Adipocyte (in vitro differentiated cells): ENCODE measurements around the gene LPAR1.
A peak's percentile ranks its signal among the peaks of the same experiment; 100 is the strongest.

Experiments
- DNase-seq: peaks from one replicate; pipeline ENCODE4 v3.0.0-alpha.2; 2015; ENCODE audit warnings: low read depth
- H3K27me3 ChIP-seq: replicated peaks from 2 replicates; pipeline ENCODE4 v1.7.0; 2013; ENCODE audit warnings: mild to moderate bottlenecking, low read length, moderate library complexity; ENCODE audit not compliant: control insufficient read depth, insufficient read depth
- H3K36me3 ChIP-seq: 2 replicates; pipeline ENCODE4 v1.7.0; 2013; ENCODE audit warnings: low read length, mild to moderate bottlenecking, moderate library complexity; ENCODE audit not compliant: control insufficient read depth, insufficient read depth, severe bottlenecking
- H3K4me1 ChIP-seq: 2 replicates; pipeline ENCODE4 v1.7.0; 2013; ENCODE audit warnings: mild to moderate bottlenecking, low read length, moderate library complexity; ENCODE audit not compliant: control insufficient read depth, insufficient read depth
- H3K4me3 ChIP-seq: 2 replicates; pipeline ENCODE4 v1.7.0; 2013; ENCODE audit warnings: mild to moderate bottlenecking, low read length, moderate library complexity
- H3K9ac ChIP-seq: 2 replicates; pipeline ENCODE4 v1.7.0; 2013; ENCODE audit warnings: mild to moderate bottlenecking, low read length, moderate library complexity
- H3K9me3 ChIP-seq: 2 replicates; pipeline ENCODE4 v1.7.0; 2013; ENCODE audit warnings: mild to moderate bottlenecking, low read length, moderate library complexity; ENCODE audit not compliant: control insufficient read depth

Gene LPAR1

DNA sequence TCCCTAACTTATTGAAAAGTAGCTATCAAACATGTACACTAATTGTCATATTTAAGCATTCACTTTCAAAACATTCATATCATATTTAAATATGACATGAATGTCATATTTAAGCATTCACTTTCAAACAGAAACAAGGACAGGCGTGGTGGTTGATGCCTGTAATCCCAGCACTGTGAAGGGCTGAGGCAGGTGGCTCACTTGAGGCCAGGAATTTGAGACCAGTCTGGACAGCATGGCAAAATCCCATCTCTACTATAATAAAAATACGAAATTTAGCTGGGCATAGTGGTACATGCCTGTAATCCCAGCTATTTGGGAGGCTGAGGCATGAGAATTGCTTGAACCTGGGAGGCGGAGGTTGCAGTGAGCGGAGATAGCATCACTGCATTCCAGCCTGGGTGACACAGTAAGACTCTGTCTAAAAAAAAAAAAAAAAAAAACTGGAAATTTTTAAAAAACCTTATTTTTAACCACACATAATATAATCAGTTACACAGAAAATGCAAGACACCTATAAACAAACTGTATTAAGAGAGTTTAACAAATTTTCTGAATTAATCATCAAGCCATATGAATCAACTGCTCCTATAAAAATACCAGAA is 88.1 kb downstream of the LPAR1 start:
- DNase-seq: peak; percentile 34
- no peaks in the 10 kb centered on the region for H3K9me3 ChIP-seq
- peaks cover 19% of the 10 kb centered on the region for H3K36me3 ChIP-seq
- no peaks in the 10 kb centered on the region for H3K27me3 ChIP-seq
- H3K4me1 ChIP-seq: peaks cover 39% of the 10 kb centered on the region
- no peak overlapping the region for H3K4me3 ChIP-seq
- no peak overlapping the region for H3K9ac ChIP-seq

DNA sequence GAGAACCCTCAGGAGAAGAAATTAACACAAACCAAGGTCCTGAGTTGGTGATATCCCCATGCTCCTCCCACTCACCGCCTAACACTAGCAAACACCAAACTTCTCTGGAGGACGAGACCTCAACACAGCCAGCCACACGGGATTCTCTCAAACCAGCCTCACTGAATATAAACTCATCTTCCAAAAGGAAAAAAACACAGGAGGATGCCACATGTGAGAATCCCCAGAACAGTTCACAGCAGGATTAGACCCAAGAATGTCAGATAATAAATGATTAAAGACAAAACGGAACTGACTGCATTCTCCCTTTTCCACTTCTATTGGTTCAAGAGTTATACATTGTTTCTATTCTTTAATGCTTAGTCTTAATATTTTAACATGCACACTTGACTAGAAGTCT is 89.2 kb downstream of the LPAR1 start:
- Histone ChIP-seq H3K9ac (no peak overlapping the region), H3K36me3 (peaks cover 9% of the 10 kb centered on the region), H3K4me1 (peaks cover 39% of the 10 kb centered on the region), H3K27me3 (no peaks in the 10 kb centered on the region), H3K9me3 (no peaks in the 10 kb centered on the region), H3K4me3 (peak overlapping the region; percentile 10)
- DNase-seq: no peak

DNA sequence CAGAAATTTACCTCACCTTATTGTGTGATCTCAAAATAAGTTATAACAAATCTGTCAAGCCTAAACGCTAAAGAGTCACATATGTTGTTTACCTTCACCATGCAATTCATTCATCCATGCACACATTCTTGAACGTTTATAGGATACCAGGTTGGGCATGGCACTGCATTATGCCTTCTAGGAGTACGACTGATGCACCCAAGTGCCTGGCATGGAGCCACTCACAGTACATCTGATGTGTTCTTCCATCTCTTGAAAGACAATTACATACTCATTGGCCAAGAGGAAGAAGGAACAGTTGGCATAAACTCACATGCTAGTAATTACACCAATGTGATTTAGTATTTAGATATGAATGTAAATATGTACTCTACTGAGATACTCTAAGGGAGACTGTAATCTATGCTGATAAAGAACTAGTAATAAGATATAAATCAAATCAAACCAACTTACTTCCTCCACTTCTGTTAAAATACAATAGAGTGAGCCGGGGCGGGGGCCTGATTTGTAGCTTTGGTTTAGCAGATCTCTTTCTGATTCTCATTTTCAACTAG is 90.7 kb downstream of the LPAR1 start:
- Histone ChIP-seq H3K27me3 (no peaks in the 10 kb centered on the region), H3K9ac (no peak overlapping the region), H3K4me3 (no peak overlapping the region), H3K4me1 (peaks cover 40% of the 10 kb centered on the region), H3K36me3 (peaks cover 4% of the 10 kb centered on the region), H3K9me3 (no peaks in the 10 kb centered on the region)
- DNase-seq: no peak

DNA sequence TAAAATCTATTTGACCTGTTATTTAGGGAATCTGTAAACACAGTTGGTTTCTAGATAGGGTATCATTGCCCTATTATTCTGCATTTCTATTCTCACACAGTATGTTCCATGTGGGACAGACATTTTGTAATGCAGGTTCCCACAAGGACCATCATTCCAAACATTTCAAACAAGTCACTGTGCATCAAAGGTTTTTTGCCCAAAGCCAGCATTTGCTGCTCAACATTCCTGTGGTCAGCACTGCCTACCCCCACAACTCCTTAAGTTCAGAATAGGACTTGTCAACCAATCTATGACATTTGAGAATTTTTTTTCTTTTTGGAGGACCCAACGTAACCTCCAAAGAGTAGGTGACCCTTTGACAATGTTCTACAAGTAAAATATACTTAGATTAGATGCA is 95.7 kb downstream of the LPAR1 start:
- H3K9ac ChIP-seq: no peak overlapping the region
- DNase-seq: peak; percentile 73
- H3K9me3 ChIP-seq: no peaks in the 10 kb centered on the region

GRCh38 chr9:110940951-110941557 is 97.2 kb downstream of the LPAR1 start:
- no peak overlapping the region for H3K9ac ChIP-seq
- DNase-seq: no peak
- H3K4me3 ChIP-seq: peak overlapping the region; percentile 11
- peaks cover 63% of the 10 kb centered on the region for H3K4me1 ChIP-seq
- H3K36me3 ChIP-seq: peaks cover 37% of the 10 kb centered on the region
- no peaks in the 10 kb centered on the region for H3K27me3 ChIP-seq
- no peaks in the 10 kb centered on the region for H3K9me3 ChIP-seq

More for the DNA sequence above, 95.7 kb downstream of the LPAR1 start:
- Histone ChIP-seq H3K36me3 (peaks cover 41% of the 10 kb centered on the region), H3K4me3 (no peak overlapping the region), H3K4me1 (peaks cover 49% of the 10 kb centered on the region), H3K27me3 (no peaks in the 10 kb centered on the region)

GRCh38 chr9:110939573-110939972 is 98.7 kb downstream of the LPAR1 start:
- Histone ChIP-seq H3K4me3 (peak overlapping the region; percentile 10), H3K9me3 (no peaks in the 10 kb centered on the region), H3K27me3 (no peaks in the 10 kb centered on the region), H3K9ac (no peak overlapping the region), H3K36me3 (peaks cover 37% of the 10 kb centered on the region), H3K4me1 (peaks cover 71% of the 10 kb centered on the region)
- no peak for DNase-seq

- Histone ChIP-seq H3K27me3 (no peaks in the 10 kb centered on the region), H3K4me1 (peaks cover 71% of the 10 kb centered on the region), H3K9me3 (no peaks in the 10 kb centered on the region), H3K36me3 (peaks cover 37% of the 10 kb centered on the region), H3K4me3 (no peak overlapping the region), H3K9ac (no peak overlapping the region)
- DNase-seq: no peak
These were observed 99.2 kb downstream of the LPAR1 start for GRCh38 chr9:110939047-110939446.

GRCh38 chr9:110938242-110938641 is 100.0 kb downstream of the LPAR1 start:
- Histone ChIP-seq H3K9me3 (no peaks in the 10 kb centered on the region), H3K4me3 (no peak overlapping the region), H3K4me1 (peaks cover 76% of the 10 kb centered on the region), H3K9ac (peak overlapping the region; percentile 62), H3K27me3 (no peaks in the 10 kb centered on the region), H3K36me3 (peaks cover 40% of the 10 kb centered on the region)
- DNase-seq: no peak

DNA sequence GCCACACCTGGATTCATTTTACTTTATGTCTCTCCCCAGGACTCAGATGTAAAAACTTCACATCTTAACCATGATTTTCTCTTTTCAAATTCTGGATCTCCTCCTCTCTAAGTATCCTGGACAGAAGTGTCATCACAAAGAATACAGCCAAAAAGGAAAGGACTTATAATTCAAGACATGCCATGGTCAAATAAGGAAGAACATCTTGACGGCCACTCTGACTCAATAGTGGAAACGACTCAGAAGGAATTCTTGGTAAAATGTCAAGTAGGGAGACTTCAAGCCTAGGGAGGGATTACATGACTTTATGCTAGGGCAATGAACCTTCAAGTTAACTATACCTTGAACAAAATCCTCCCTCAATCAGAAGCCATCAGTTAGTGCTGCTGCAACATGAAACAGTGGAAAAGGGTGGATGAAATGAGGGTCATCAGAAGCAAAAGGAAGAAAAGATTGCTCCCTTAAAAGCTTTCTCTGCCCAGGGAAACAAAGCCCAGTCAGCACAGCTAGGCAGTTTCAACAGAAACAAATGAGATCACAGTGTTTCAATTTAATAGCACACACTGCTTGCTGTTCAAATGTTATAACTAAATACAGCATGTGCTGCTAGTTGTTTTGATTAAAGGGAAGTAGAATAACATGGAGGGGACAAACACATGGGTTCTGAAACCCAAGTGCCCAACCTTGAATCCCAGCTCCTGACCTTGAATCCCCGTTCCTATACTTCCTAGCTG is 101.4 kb downstream of the LPAR1 start:
- H3K27me3 ChIP-seq: no peaks in the 10 kb centered on the region
- H3K9ac ChIP-seq: peak overlapping the region; percentile 77
- peak overlapping the region; percentile 44 for H3K4me3 ChIP-seq
- peaks cover 75% of the 10 kb centered on the region for H3K4me1 ChIP-seq
- no peaks in the 10 kb centered on the region for H3K9me3 ChIP-seq
- DNase-seq: peak; percentile 87
- H3K36me3 ChIP-seq: peaks cover 44% of the 10 kb centered on the region

DNA sequence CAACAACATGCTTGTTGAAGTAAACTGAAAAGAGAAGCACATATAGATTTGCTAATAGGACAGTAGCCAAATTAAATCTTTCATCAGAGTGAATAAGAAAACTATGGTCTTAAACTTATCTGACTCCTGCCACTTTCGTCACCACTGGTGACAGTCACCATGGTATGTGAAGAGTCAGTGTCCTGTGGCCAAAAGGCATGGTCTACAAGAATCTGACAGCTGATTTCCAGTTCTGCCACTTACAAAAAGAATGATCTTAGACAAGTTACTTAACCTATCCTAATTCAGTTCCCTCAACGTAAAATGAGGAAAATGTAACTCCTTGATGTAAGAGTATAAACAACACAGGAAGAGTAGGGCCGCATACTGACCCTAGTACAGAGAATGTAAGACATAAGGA is 102.0 kb downstream of the LPAR1 start:
- H3K9ac ChIP-seq: peak overlapping the region; percentile 77
- H3K27me3 ChIP-seq: no peaks in the 10 kb centered on the region
- H3K4me1 ChIP-seq: peaks cover 69% of the 10 kb centered on the region
- H3K36me3 ChIP-seq: peaks cover 40% of the 10 kb centered on the region
- no peak for DNase-seq
- peaks cover under 1% of the 10 kb centered on the region for H3K9me3 ChIP-seq
- peak overlapping the region; percentile 44 for H3K4me3 ChIP-seq

GRCh38 chr9:110935829-110936228 is 102.4 kb downstream of the LPAR1 start:
- no peak overlapping the region for H3K4me3 ChIP-seq
- peaks cover 37% of the 10 kb centered on the region for H3K36me3 ChIP-seq
- H3K9me3 ChIP-seq: peaks cover 4% of the 10 kb centered on the region
- peak overlapping the region; percentile 77 for H3K9ac ChIP-seq
- H3K4me1 ChIP-seq: peaks cover 64% of the 10 kb centered on the region
- H3K27me3 ChIP-seq: no peaks in the 10 kb centered on the region
- DNase-seq: no peak
